ENCODE measurements around the gene LRP1B.
A peak's percentile ranks its signal among the peaks of the same experiment; 100 is the strongest.

Gene LRP1B

DNA sequence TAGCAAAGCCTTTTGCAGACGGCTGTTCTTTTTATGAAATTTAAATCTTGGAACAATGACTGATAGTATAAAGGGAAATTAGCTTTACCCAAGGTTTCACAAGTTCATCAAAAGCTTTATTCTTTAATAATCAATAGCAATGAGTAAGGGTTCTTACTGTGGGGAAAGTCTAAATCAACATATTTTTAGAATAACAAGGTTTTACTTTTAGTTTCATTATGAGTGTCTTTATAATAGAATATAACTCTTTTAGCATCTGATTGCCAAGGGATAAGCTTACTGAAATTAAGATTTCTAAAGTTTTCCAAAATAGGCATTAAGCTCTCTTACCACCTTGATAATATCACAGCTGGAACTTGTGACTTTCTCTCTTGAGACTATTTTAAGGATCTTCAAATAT, 1489.7 kb downstream of the LRP1B start:
- TF ChIP-seq, protein P1, sequence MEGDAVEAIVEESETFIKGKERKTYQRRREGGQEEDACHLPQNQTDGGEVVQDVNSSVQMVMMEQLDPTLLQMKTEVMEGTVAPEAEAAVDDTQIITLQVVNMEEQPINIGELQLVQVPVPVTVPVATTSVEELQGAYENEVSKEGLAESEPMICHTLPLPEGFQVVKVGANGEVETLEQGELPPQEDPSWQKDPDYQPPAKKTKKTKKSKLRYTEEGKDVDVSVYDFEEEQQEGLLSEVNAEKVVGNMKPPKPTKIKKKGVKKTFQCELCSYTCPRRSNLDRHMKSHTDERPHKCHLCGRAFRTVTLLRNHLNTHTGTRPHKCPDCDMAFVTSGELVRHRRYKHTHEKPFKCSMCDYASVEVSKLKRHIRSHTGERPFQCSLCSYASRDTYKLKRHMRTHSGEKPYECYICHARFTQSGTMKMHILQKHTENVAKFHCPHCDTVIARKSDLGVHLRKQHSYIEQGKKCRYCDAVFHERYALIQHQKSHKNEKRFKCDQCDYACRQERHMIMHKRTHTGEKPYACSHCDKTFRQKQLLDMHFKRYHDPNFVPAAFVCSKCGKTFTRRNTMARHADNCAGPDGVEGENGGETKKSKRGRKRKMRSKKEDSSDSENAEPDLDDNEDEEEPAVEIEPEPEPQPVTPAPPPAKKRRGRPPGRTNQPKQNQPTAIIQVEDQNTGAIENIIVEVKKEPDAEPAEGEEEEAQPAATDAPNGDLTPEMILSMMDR (IDR thresholded peaks at IDR 0.05; ENCODE audit: unreplicated experiment in 3 of 3), result no peak
- no peaks in the 10 kb centered on the region for H3K27me3 Mint-ChIP-seq (ENCODE audit: low read depth)
- no peaks in the 10 kb centered on the region for H3K36me3 Mint-ChIP-seq (ENCODE audit: low read depth)
- no peaks in the 10 kb centered on the region for H3K9me3 Mint-ChIP-seq
- no peak overlapping the region for H3K4me3 Mint-ChIP-seq
- peaks cover 16% of the 10 kb centered on the region for H3K4me1 Mint-ChIP-seq
- H3K27ac Mint-ChIP-seq, result no peak overlapping the region

DNA sequence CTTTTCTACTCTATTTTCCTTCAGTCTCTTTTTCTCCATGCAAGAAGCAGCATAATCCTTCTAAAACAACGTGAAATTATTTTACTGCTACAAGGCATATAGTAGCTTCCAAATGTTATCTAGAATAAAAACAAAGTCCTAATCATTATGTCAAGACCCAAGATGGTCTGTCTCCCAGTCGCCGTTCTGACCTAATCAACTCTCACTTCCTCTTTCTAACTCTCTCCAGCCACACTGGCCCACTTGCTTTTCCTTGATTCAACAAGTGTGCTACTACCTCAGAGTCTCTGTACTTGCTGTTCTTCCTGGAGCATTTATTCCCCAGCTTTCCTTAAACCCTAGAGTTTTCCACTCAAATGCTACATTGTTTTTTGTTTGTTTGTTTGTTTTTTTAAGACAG, 1491.2 kb downstream of the LRP1B start:
- Mint-ChIP-seq H3K27ac (no peak overlapping the region), H3K36me3 (ENCODE audit: low read depth) (no peaks in the 10 kb centered on the region), H3K4me1 (peaks cover 16% of the 10 kb centered on the region), H3K27me3 (ENCODE audit: low read depth) (no peaks in the 10 kb centered on the region), H3K4me3 (no peak overlapping the region), H3K9me3 (no peaks in the 10 kb centered on the region)
- TF ChIP-seq, protein P1 (IDR thresholded peaks at IDR 0.05; ENCODE audit: unreplicated experiment in 3 of 3), result no peak

DNA sequence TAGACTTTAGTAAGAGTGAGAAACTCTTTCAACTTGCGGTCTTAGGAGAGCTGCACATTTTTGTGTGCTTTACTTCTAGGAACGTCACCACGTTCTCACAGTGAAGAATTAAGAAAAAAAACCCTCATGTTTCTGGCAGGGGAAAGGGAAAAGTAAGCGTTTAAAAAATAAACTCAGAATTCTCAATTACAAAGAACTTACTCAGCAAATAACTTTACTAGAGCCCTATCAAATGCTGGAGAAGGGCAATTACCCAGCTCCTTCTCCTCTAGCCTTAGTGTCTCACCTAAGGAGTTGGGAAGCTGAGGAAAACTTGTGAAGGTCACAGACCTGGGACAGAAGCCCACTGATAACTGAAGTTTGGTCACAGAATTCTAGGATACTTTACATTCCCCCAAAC, 1500.3 kb downstream of the LRP1B start:
- Mint-ChIP-seq H3K36me3 (ENCODE audit: low read depth) (peaks cover 3% of the 10 kb centered on the region), H3K4me1 (no peaks in the 10 kb centered on the region), H3K9me3 (peaks cover 4% of the 10 kb centered on the region), H3K4me3 (no peak overlapping the region), H3K27me3 (ENCODE audit: low read depth) (no peaks in the 10 kb centered on the region), H3K27ac (no peak overlapping the region)
- TF ChIP-seq, protein P1 (IDR thresholded peaks at IDR 0.05; ENCODE audit: unreplicated experiment in 3 of 3), result no peak

DNA sequence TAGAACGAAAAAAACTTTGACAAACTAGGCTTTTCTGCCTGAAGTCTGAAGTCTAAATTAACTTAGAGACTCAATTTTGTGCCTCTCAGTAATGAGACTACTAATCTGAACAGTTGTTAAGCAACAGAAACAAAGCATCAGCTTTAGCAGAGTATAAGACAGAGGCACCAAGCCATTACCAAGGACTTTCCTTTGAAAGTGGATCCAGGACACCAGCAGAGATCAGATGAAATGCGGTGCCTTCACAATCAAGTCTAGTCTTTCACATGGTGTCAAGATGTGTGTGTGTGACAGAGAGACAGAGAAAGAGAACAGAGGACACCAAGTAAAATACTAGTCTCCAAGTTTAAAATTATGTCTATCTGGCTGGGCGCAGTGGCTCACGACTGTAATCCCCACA, 1502.9 kb downstream of the LRP1B start:
- peak overlapping the region in 1 of 3 experiments; percentile 8 for H3K27ac Mint-ChIP-seq
- H3K36me3 Mint-ChIP-seq (ENCODE audit: low read depth), result peaks cover 3% of the 10 kb centered on the region
- TF ChIP-seq, protein P1 (IDR thresholded peaks at IDR 0.05; ENCODE audit: unreplicated experiment in 3 of 3), result no peak
- H3K4me3 Mint-ChIP-seq, result no peak overlapping the region
- no peaks in the 10 kb centered on the region for H3K27me3 Mint-ChIP-seq (ENCODE audit: low read depth)
- H3K9me3 Mint-ChIP-seq, result peaks cover 4% of the 10 kb centered on the region
- H3K4me1 Mint-ChIP-seq, result no peaks in the 10 kb centered on the region

DNA sequence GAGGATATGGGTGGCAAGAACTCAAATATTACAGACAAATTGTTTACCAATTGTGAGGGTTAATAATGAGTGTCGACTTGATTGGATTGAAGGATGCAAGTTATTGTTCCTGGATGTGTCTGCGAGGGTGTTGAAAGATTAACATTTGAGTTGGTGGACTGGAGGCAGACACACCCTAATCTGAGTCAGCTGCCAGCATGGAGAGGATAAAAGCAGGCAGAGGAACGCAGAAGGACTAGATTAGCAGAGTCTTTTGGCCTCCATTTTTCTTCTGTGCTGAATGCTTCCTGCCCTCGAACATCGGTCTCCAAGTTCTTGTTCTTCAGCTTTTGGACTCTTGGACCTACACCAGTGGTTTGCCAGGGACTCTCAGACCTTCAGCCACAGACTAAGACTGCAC, 1503.7 kb downstream of the LRP1B start:
- H3K4me3 Mint-ChIP-seq, result no peak overlapping the region
- H3K27me3 Mint-ChIP-seq (ENCODE audit: low read depth), result no peaks in the 10 kb centered on the region
- peaks cover 3% of the 10 kb centered on the region for H3K36me3 Mint-ChIP-seq (ENCODE audit: low read depth)
- TF ChIP-seq, protein P1 (IDR thresholded peaks at IDR 0.05; ENCODE audit: unreplicated experiment in 3 of 3), result no peak
- H3K4me1 Mint-ChIP-seq, result no peaks in the 10 kb centered on the region
- no peak overlapping the region for H3K27ac Mint-ChIP-seq
- peaks cover 4% of the 10 kb centered on the region for H3K9me3 Mint-ChIP-seq

DNA sequence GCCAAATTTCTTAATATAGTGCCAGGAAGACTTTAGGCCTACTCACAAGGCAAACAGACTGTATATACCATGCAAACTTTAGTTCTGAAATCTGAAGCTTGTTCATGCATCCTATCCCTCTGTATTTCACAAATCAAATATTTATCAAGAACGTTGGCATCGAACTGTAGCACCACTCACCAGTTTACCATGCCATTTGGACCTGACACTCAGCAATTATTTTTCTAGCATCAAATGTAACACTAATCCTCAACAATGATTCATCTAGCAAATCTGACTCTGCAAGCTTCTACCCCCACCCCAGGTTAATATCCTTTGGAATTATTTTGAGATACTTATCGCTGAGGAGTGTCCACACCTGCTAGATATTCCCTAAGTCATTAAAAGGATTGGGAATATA, 1506.6 kb downstream of the LRP1B start:
- no peaks in the 10 kb centered on the region for H3K4me1 Mint-ChIP-seq
- TF ChIP-seq, protein P1 (IDR thresholded peaks at IDR 0.05; ENCODE audit: unreplicated experiment in 3 of 3), result no peak
- H3K27me3 Mint-ChIP-seq (ENCODE audit: low read depth), result no peaks in the 10 kb centered on the region
- no peaks in the 10 kb centered on the region for H3K9me3 Mint-ChIP-seq
- no peak overlapping the region for H3K27ac Mint-ChIP-seq
- H3K36me3 Mint-ChIP-seq (ENCODE audit: low read depth), result no peaks in the 10 kb centered on the region
- no peak overlapping the region for H3K4me3 Mint-ChIP-seq

All from nephron (organoid).